ENCODE results near the gene ASGR1. TPM values are rescaled to one million over a fixed set of nuclear protein-coding genes. Genes with fewer than 3 reads are reported as not detected.

ASGR1 gene
- total RNA-seq, 2 experiments from 2014 or later, result 0.64 to 0.85 TPM

DNA sequence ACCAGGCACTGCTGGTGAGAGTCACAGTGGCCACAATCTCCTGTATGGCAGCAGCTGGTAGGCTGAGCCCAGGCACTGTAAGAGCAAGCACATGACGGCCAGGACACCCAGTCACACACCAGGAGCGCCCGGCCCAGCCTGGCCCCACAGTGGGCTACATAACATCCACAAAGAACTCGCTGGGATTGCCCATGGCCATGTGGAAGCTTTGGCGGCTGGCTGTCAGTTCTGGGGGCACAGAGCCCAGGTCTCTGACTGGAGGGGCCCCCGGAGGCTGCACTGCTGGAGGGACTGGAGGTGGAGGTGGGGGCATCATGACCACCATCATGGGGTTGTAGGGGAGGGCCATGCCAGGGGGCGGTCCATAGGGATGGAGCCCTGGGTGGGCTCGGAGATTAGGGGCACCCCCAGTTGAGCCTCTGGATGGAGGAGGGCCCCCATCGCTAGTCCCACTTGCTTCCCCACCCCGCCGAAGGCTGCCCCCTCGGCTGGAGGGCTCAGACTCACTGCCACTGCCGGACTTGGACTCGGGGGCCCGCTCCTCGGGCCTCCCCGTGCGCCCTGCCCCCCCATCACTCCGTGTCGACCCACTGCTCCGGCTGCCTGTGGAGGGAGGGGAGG is 46.7 kb upstream of the ASGR1 start:
- no peak for TF ChIP-seq CTCF (IDR thresholded peaks at IDR 0.05)
- intact Hi-C loops (cut with DNase I, micrococcal nuclease), result no loop called here
- POLR2A ChIA-PET, result interaction anchor here (13.1 kb wide), 1 partner anchor 12 kb away, joined by 234 read pairs; the partner anchor contains the start of genes DVL2, GABARAP and PHF23
- Mint-ChIP-seq H3K36me3 (ENCODE audit: low read depth) (peaks cover 67% of the 10 kb centered on the region), H3K4me1 (ENCODE audit: low read depth) (peaks cover 12% of the 10 kb centered on the region), H3K27ac (no peak overlapping the region), H3K27me3 (no peaks in the 10 kb centered on the region), H3K9me3 (no peaks in the 10 kb centered on the region), H3K4me3 (no peak overlapping the region)
- Histone ChIP-seq H3K27ac (ENCODE audit: low read depth in 1 of 2, low read length in 2 of 2) (no peak overlapping the region), H3K4me1 (ENCODE audit: insufficient read depth, low read length) (peaks cover 13% of the 10 kb centered on the region), H3K9me3 (ENCODE audit: control insufficient read depth in 1 of 2, insufficient read depth in 1 of 2, low read length in 2 of 2) (no peaks in the 10 kb centered on the region), H3K27me3 (ENCODE audit: control insufficient read depth in 1 of 2, insufficient read depth in 2 of 2, low read length in 2 of 2) (no peaks in the 10 kb centered on the region), H3K36me3 (ENCODE audit: insufficient read depth, low read length) (peaks cover 87% of the 10 kb centered on the region), H3K4me3 (ENCODE audit: low read length) (no peak overlapping the region)
- ATAC-seq (ENCODE audit: poor library complexity) (no peak), DNase-seq (peak in 1 of 14 experiments; percentile 4)
- CTCF ChIA-PET, result no interaction called here

DNA sequence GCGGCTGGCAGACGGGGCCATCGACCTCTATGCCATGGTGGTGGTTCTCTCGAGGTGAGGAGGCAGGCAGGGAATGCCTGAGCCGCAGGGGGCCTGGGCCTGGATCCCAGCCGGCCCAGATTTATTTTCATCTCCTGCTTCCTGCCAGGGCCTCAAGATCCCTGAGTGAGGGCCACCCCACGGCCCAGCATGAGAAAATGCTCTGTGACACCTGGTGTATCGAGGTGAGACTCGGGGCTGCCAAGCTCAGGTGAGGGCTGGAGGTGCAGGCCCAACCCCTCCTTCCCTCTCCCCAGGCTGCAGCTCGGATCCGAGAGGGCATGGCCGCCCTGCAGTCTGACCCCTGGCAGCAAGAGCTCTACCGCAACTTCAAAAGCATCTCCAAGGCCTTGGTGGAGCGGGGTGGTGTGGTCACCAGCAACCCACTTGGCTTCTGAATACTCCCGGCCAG is 45.5 kb upstream of the ASGR1 start:
- CTCF ChIA-PET, result no interaction called here
- H3K4me1 ChIP-seq (ENCODE audit: insufficient read depth, low read length), result peaks cover 18% of the 10 kb centered on the region
- DNase-seq (no peak), ATAC-seq (ENCODE audit: poor library complexity) (no peak)
- POLR2A ChIA-PET, result interaction anchor here (13.1 kb wide), 1 partner anchor 13 kb away, joined by 234 read pairs; the partner anchor contains the start of genes DVL2, GABARAP and PHF23
- no peak overlapping the region for H3K27ac Mint-ChIP-seq
- H3K36me3 Mint-ChIP-seq (ENCODE audit: low read depth), result peaks cover 57% of the 10 kb centered on the region
- H3K36me3 ChIP-seq (ENCODE audit: insufficient read depth, low read length), result peaks cover 75% of the 10 kb centered on the region
- no peak for TF ChIP-seq CTCF (IDR thresholded peaks at IDR 0.05)
- intact Hi-C loops (cut with DNase I, micrococcal nuclease), result loop anchor here in 1 of 2 experiments (5.0 kb wide), 1 partner anchor 83 kb away; the partner anchor contains the start of gene EIF5A
- no peak overlapping the region for H3K4me3 ChIP-seq (ENCODE audit: low read length)
- peaks cover 18% of the 10 kb centered on the region for H3K4me1 Mint-ChIP-seq (ENCODE audit: low read depth)
- H3K27ac ChIP-seq (ENCODE audit: low read depth in 1 of 2, low read length in 2 of 2), result no peak overlapping the region
- H3K9me3 ChIP-seq (ENCODE audit: control insufficient read depth in 1 of 2, insufficient read depth in 1 of 2, low read length in 2 of 2), result no peaks in the 10 kb centered on the region
- H3K27me3 Mint-ChIP-seq, result no peaks in the 10 kb centered on the region
- H3K27me3 ChIP-seq (ENCODE audit: control insufficient read depth in 1 of 2, insufficient read depth in 2 of 2, low read length in 2 of 2), result no peaks in the 10 kb centered on the region
- no peak overlapping the region for H3K4me3 Mint-ChIP-seq
- H3K9me3 Mint-ChIP-seq, result no peaks in the 10 kb centered on the region

DNA sequence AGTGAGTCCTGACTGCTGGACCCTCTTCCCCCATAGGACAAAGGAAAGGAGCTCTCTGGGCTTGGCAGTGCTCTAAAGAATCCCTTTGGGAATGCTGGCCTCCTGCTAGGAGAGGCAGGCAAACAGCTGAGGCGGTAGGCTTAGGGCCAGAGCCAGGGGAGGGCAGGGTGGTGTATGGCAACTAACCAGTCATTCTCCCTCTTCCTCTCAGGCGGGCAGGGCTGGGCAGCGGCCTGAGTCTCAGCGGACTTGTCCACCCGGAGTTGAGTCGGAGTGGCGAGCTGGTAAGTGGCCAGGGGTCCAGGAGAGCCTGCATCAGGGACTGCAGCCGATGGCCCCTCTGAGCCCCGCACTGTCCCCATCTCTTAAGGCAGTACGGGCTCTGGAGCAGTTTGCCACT is 44.9 kb upstream of the ASGR1 start:
- H3K36me3 Mint-ChIP-seq (ENCODE audit: low read depth), result peaks cover 51% of the 10 kb centered on the region

More for the DNA sequence above, 44.9 kb upstream of the ASGR1 start:
- no peak overlapping the region for H3K4me3 ChIP-seq (ENCODE audit: low read length)
- ATAC-seq (ENCODE audit: poor library complexity) (no peak), DNase-seq (no peak)
- H3K27ac ChIP-seq (ENCODE audit: low read depth in 1 of 2, low read length in 2 of 2), result no peak overlapping the region
- Mint-ChIP-seq H3K4me3 (no peak overlapping the region), H3K27me3 (no peaks in the 10 kb centered on the region), H3K4me1 (ENCODE audit: low read depth) (peaks cover 22% of the 10 kb centered on the region), H3K9me3 (no peaks in the 10 kb centered on the region), H3K27ac (no peak overlapping the region)
- POLR2A ChIA-PET, result interaction anchor here (13.1 kb wide), 1 partner anchor 14 kb away, joined by 234 read pairs; the partner anchor contains the start of genes DVL2, GABARAP and PHF23
- H3K27me3 ChIP-seq (ENCODE audit: control insufficient read depth in 1 of 2, insufficient read depth in 2 of 2, low read length in 2 of 2), result no peaks in the 10 kb centered on the region
- no peak for TF ChIP-seq CTCF (IDR thresholded peaks at IDR 0.05)
- CTCF ChIA-PET, result no interaction called here
- intact Hi-C loops (cut with DNase I, micrococcal nuclease), result loop anchor here in 1 of 2 experiments (5.0 kb wide), 1 partner anchor 83 kb away; the partner anchor contains the start of gene EIF5A
- no peaks in the 10 kb centered on the region for H3K9me3 ChIP-seq (ENCODE audit: control insufficient read depth in 1 of 2, insufficient read depth in 1 of 2, low read length in 2 of 2)
- H3K4me1 ChIP-seq (ENCODE audit: insufficient read depth, low read length), result peaks cover 24% of the 10 kb centered on the region
- peaks cover 69% of the 10 kb centered on the region for H3K36me3 ChIP-seq (ENCODE audit: insufficient read depth, low read length)

All from CD4-positive, alpha-beta T cell (primary cell).